Large intestine (tissue), 3 donors: ENCODE results near the gene AIP. TPM values are rescaled to one million over a fixed set of nuclear protein-coding genes. Genes with fewer than 3 reads are reported as not detected.

Experiments
- DNase-seq, 2 donors: peaks; one replicate each; pipeline versions ENCODE4 v3.0.0 to v3.0.0-alpha.2; 2013
- H3K27ac ChIP-seq: one replicate; pipeline ENCODE4 v1.5.1; 2013; ENCODE audit warnings: low read length
- H3K27me3 ChIP-seq: 2 replicates; pipeline ENCODE4 v1.6.1; 2013; ENCODE audit warnings: low read length; ENCODE audit not compliant: control insufficient read depth, insufficient read depth
- H3K36me3 ChIP-seq: 2 replicates; pipeline ENCODE4 v1.6.1; 2013; ENCODE audit warnings: low read length; ENCODE audit not compliant: control insufficient read depth, insufficient read depth
- H3K4me1 ChIP-seq: one replicate; pipeline ENCODE4 v1.6.1; 2013; ENCODE audit warnings: low read length; ENCODE audit not compliant: control insufficient read depth, insufficient read depth
- H3K4me3 ChIP-seq: one replicate; pipeline ENCODE4 v1.5.1; 2013; ENCODE audit warnings: low read length
- H3K9me3 ChIP-seq: one replicate; pipeline ENCODE4 v1.6.1; 2013; ENCODE audit warnings: mild to moderate bottlenecking, low read depth, low read length, moderate library complexity; ENCODE audit not compliant: control insufficient read depth
- WGBS: methylation state at CpG from one replicate; pipeline ENCODE4 v1.1.5; 2013; ENCODE audit warnings: low lambda C conversion rate; ENCODE audit not compliant: insufficient coverage; 5-methylcytosine and 5-hydroxymethylcytosine counted together
- polyA plus RNA-seq: library from polyadenylated mRNA; unstranded; fragments of 120-200 nt; gene quantifications from one replicate; pipeline ENCODE4 v1.2.1, GENCODE V29; 2013

Gene AIP
- polyA plus RNA-seq, 1 donor: 48.0 TPM

- H3K36me3 ChIP-seq: no peaks in the 10 kb centered on the region
- peak in 1 of 2 donors; percentile 40 for DNase-seq
- H3K27ac ChIP-seq: no peak overlapping the region
- H3K27me3 ChIP-seq: no peaks in the 10 kb centered on the region
- no peak overlapping the region for H3K4me3 ChIP-seq
- H3K4me1 ChIP-seq: peaks cover 13% of the 10 kb centered on the region
- no CpG with 5 or more reads among the region's 25 CpGs for WGBS
- H3K9me3 ChIP-seq: peaks cover 4% of the 10 kb centered on the region
Measured at GRCh38 chr11:67523556-67524479, 41.0 kb downstream of the AIP start.

GRCh38 chr11:67524480-67524808, 41.6 kb downstream of the AIP start:
- peaks cover 13% of the 10 kb centered on the region for H3K4me1 ChIP-seq
- no CpG with 5 or more reads among the region's 9 CpGs for WGBS

GRCh38 chr11:67525275-67525976, 42.6 kb downstream of the AIP start:
- Histone ChIP-seq H3K9me3 (no peaks in the 10 kb centered on the region), H3K27me3 (no peaks in the 10 kb centered on the region), H3K4me3 (no peak overlapping the region), H3K4me1 (peaks cover 13% of the 10 kb centered on the region), H3K27ac (peak overlapping the region; percentile 49), H3K36me3 (no peaks in the 10 kb centered on the region)
- no CpG with 5 or more reads among the region's 5 CpGs for WGBS
- DNase-seq: no peak

More at GRCh38 chr11:67524480-67524808, 41.6 kb downstream of the AIP start:
- DNase-seq: no peak
- Histone ChIP-seq H3K27me3 (no peaks in the 10 kb centered on the region), H3K9me3 (peaks cover 4% of the 10 kb centered on the region), H3K36me3 (no peaks in the 10 kb centered on the region), H3K4me3 (no peak overlapping the region), H3K27ac (no peak overlapping the region)

GRCh38 chr11:67528376-67528775, 45.5 kb downstream of the AIP start:
- peaks cover 14% of the 10 kb centered on the region for H3K4me1 ChIP-seq
- H3K4me3 ChIP-seq: no peak overlapping the region
- H3K27me3 ChIP-seq: no peaks in the 10 kb centered on the region
- H3K27ac ChIP-seq: no peak overlapping the region
- no CpG with 5 or more reads among the region's 4 CpGs for WGBS
- H3K9me3 ChIP-seq: peaks cover under 1% of the 10 kb centered on the region
- H3K36me3 ChIP-seq: no peaks in the 10 kb centered on the region
- no peak for DNase-seq

GRCh38 chr11:67530282-67530592, 47.4 kb downstream of the AIP start:
- DNase-seq: no peak
- Histone ChIP-seq H3K4me3 (no peak overlapping the region), H3K36me3 (no peaks in the 10 kb centered on the region), H3K9me3 (peaks cover 15% of the 10 kb centered on the region), H3K4me1 (peaks cover 13% of the 10 kb centered on the region), H3K27me3 (no peaks in the 10 kb centered on the region), H3K27ac (no peak overlapping the region)
- WGBS: no CpG with 5 or more reads among the region's 5 CpGs

GRCh38 chr11:67532889-67533288, 50.1 kb downstream of the AIP start:
- Histone ChIP-seq H3K4me3 (no peak overlapping the region), H3K36me3 (no peaks in the 10 kb centered on the region), H3K27me3 (no peaks in the 10 kb centered on the region), H3K4me1 (peaks cover 14% of the 10 kb centered on the region), H3K27ac (peak overlapping the region; percentile 18), H3K9me3 (peaks cover 15% of the 10 kb centered on the region)
- no peak for DNase-seq
- WGBS: 50% methylated on average over 2 of the region's 2 CpGs

GRCh38 chr11:67534070-67534679, 51.3 kb downstream of the AIP start:
- no peaks in the 10 kb centered on the region for H3K36me3 ChIP-seq
- no peak for DNase-seq
- no peak overlapping the region for H3K27ac ChIP-seq
- WGBS: 35% methylated on average over 3 of the region's 4 CpGs
- H3K4me1 ChIP-seq: peaks cover 14% of the 10 kb centered on the region
- no peaks in the 10 kb centered on the region for H3K27me3 ChIP-seq
- H3K9me3 ChIP-seq: peaks cover 15% of the 10 kb centered on the region
- no peak overlapping the region for H3K4me3 ChIP-seq

- Histone ChIP-seq H3K36me3 (no peaks in the 10 kb centered on the region), H3K27ac (peak overlapping the region; percentile 0), H3K9me3 (peaks cover 15% of the 10 kb centered on the region), H3K4me3 (no peak overlapping the region), H3K4me1 (peaks cover 14% of the 10 kb centered on the region), H3K27me3 (no peaks in the 10 kb centered on the region)
- WGBS: no CpG with 5 or more reads among the region's 1 CpG
- peak; percentile 38 to 77 for DNase-seq
Measured at GRCh38 chr11:67535561-67535960, 52.7 kb downstream of the AIP start.

- H3K27me3 ChIP-seq: no peaks in the 10 kb centered on the region
- peaks cover 10% of the 10 kb centered on the region for H3K4me1 ChIP-seq
- H3K27ac ChIP-seq: no peak overlapping the region
- H3K4me3 ChIP-seq: no peak overlapping the region
- H3K9me3 ChIP-seq: peaks cover 15% of the 10 kb centered on the region
- no peaks in the 10 kb centered on the region for H3K36me3 ChIP-seq
- no peak for DNase-seq
- 80% methylated on average over 1 of the region's 6 CpGs for WGBS
Measured at GRCh38 chr11:67538306-67538705, 55.5 kb downstream of the AIP start.

GRCh38 chr11:67538823-67539505, 56.1 kb downstream of the AIP start:
- no peaks in the 10 kb centered on the region for H3K36me3 ChIP-seq
- no CpG with 5 or more reads among the region's 10 CpGs for WGBS
- no peak for DNase-seq

More at GRCh38 chr11:67538823-67539505, 56.1 kb downstream of the AIP start:
- H3K27me3 ChIP-seq: no peaks in the 10 kb centered on the region
- H3K9me3 ChIP-seq: peaks cover 9% of the 10 kb centered on the region
- peaks cover 8% of the 10 kb centered on the region for H3K4me1 ChIP-seq
- H3K27ac ChIP-seq: no peak overlapping the region
- H3K4me3 ChIP-seq: no peak overlapping the region
